ENCODE data around the gene ARHGAP19.

- TF ChIP-seq CTCF (IDR thresholded peaks at IDR 0.05), result no peak
- no peak for TF ChIP-seq POLR2AphosphoS5 (IDR thresholded peaks at IDR 0.05)
- no peak for TF ChIP-seq POLR2A (IDR thresholded peaks at IDR 0.05)
Measured at GRCh38 chr10:97204826-97205679, 87.4 kb downstream of the ARHGAP19 start.

Measured in sigmoid colon (tissue), 4 donors.